IMR-90 (cell line): Measurements from ENCODE around the gene TMEM269. TPM values are rescaled to one million over a fixed set of nuclear protein-coding genes. Genes with fewer than 3 reads are reported as not detected.

Experiments
- ATAC-seq: fragments of 200-7000 bp; cut with Tn5 transposase; 2 replicates; pipeline ENCODE4 v1.9.1; 2020; ENCODE audit warnings: low read depth, mild to moderate bottlenecking, moderate library complexity
- BruUV-seq: library from RNA; stranded (reverse); fragments of 400-500 nt; replicated peaks from 2 replicates; lab custom pipeline; 2021; lab: Mats Ljungman, UMichigan
- CTCF ChIA-PET: fragments of 300-600 bp; formaldehyde crosslinking; extraction: SDS; loops from one replicate; lab custom pipeline; 2021; ENCODE audit warnings: antibody characterized with exemption; lab: Yijun Ruan, JAX
- POLR2A ChIA-PET: fragments of 300-600 bp; sonication (Branson Sonifier 250); formaldehyde crosslinking; loops from one replicate; lab custom pipeline; 2022; ENCODE audit warnings: antibody characterized with exemption; ENCODE audit not compliant: unreplicated experiment; lab: Charles Lee
- DNase-seq: peaks from one replicate; pipeline ENCODE4 v3.0.0; 2013
- H2AFZ ChIP-seq: replicated peaks from 2 replicates; pipeline ENCODE3; 2013; ENCODE audit warnings: low read length, mild to moderate bottlenecking; ENCODE audit not compliant: poor library complexity
- H2AK5ac ChIP-seq: 2 replicates; pipeline ENCODE4 v1.6.1; 2013; ENCODE audit warnings: low read depth, low read length, inconsistent platforms
- H2AK9ac ChIP-seq: replicated peaks from 2 replicates; pipeline ENCODE3; 2013; ENCODE audit warnings: mild to moderate bottlenecking, low read depth, low read length, moderate library complexity; ENCODE audit not compliant: poor library complexity
- H2BK120ac ChIP-seq: 2 replicates; pipeline ENCODE4 v1.6.1; 2013; ENCODE audit warnings: low read depth, low read length, inconsistent platforms
- H2BK15ac ChIP-seq: 3 replicates; pipeline ENCODE4 v1.6.1; 2013; ENCODE audit warnings: low read depth, low read length, inconsistent platforms
- H2BK20ac ChIP-seq: 2 replicates; pipeline ENCODE4 v1.6.1; 2013; ENCODE audit warnings: low read depth, mild to moderate bottlenecking, inconsistent platforms, low read length, moderate library complexity
- H2BK5ac ChIP-seq: 2 replicates; pipeline ENCODE4 v1.6.1; 2013; ENCODE audit warnings: mild to moderate bottlenecking, low read depth, low read length, inconsistent platforms; ENCODE audit not compliant: poor library complexity, severe bottlenecking
- H3K14ac ChIP-seq: replicated peaks from 2 replicates; pipeline ENCODE4 v1.6.1; 2013; ENCODE audit warnings: low read depth, low read length, inconsistent platforms
- H3K18ac ChIP-seq: 2 replicates; pipeline ENCODE4 v1.6.1; 2013; ENCODE audit warnings: low read depth, low read length, control low read depth
- H3K23ac ChIP-seq: 2 replicates; pipeline ENCODE4 v1.6.1; 2013; ENCODE audit warnings: low read depth, low read length, inconsistent platforms
- H3K27ac ChIP-seq: 2 replicates; pipeline ENCODE4 v1.5.1; 2013; ENCODE audit warnings: mild to moderate bottlenecking, control low read depth, low read length; ENCODE audit not compliant: insufficient read depth
- H3K27me3 ChIP-seq: 2 replicates; pipeline ENCODE4 v1.6.1; 2013; ENCODE audit warnings: low read length; ENCODE audit not compliant: control insufficient read depth, insufficient read depth
- H3K36me3 ChIP-seq: 2 replicates; pipeline ENCODE4 v1.6.1; 2013; ENCODE audit warnings: low read length, mixed read lengths; ENCODE audit not compliant: control insufficient read depth, insufficient read depth
- H3K4ac ChIP-seq: 2 replicates; pipeline ENCODE4 v1.6.1; 2013; ENCODE audit warnings: low read depth, low read length, inconsistent platforms
- H3K4me1 ChIP-seq: 2 replicates; pipeline ENCODE4 v1.6.1; 2013; ENCODE audit warnings: low read length, mixed read lengths; ENCODE audit not compliant: control insufficient read depth, insufficient read depth
- H3K4me2 ChIP-seq: 2 replicates; pipeline ENCODE4 v1.6.1; 2013; ENCODE audit warnings: low read depth, mild to moderate bottlenecking, control low read depth, low read length, moderate library complexity
- H3K4me3 ChIP-seq: 2 replicates; pipeline ENCODE4 v1.5.1; 2013; ENCODE audit warnings: low read depth, mild to moderate bottlenecking, control low read depth, low read length, moderate library complexity; ENCODE audit not compliant: insufficient read depth
- H3K56ac ChIP-seq: 2 replicates; pipeline ENCODE4 v1.6.1; 2013; ENCODE audit warnings: low read length, inconsistent platforms; ENCODE audit not compliant: insufficient read depth; ENCODE audit errors: extremely low read depth
- H3K79me1 ChIP-seq, 2 experiments: 2 replicates each; pipeline ENCODE4 v1.6.1; 2013; ENCODE audit warnings: low read length in 2 of 2, inconsistent platforms in 1 of 2, low read depth in 1 of 2
- H3K9ac ChIP-seq: 2 replicates; pipeline ENCODE4 v1.6.1; 2013; ENCODE audit warnings: low read depth, low read length, control low read depth
- H3K9me1 ChIP-seq: 2 replicates; pipeline ENCODE4 v1.6.1; 2013; ENCODE audit warnings: low read length, inconsistent platforms; ENCODE audit not compliant: insufficient read depth
- H3K9me3 ChIP-seq: 2 replicates; pipeline ENCODE4 v1.6.1; 2013; ENCODE audit warnings: low read length; ENCODE audit not compliant: control insufficient read depth, insufficient read depth
- H4K20me1 ChIP-seq: 2 replicates; pipeline ENCODE4 v1.6.1; 2013; ENCODE audit warnings: low read length, inconsistent platforms; ENCODE audit not compliant: insufficient read depth
- H4K5ac ChIP-seq: 2 replicates; pipeline ENCODE4 v1.6.1; 2013; ENCODE audit warnings: mild to moderate bottlenecking, low read depth, low read length, control low read depth
- H4K8ac ChIP-seq, 2 experiments: 2 replicates each; pipeline ENCODE4 v1.6.1; 2013; ENCODE audit warnings: low read depth in 2 of 2, low read length in 2 of 2, control low read depth in 1 of 2, inconsistent platforms in 1 of 2
- H4K91ac ChIP-seq: 2 replicates; pipeline ENCODE4 v1.6.1; 2013; ENCODE audit warnings: low read depth, low read length, inconsistent platforms; ENCODE audit not compliant: insufficient read depth
- BHLHE40 ChIP-seq: fragments of 150-350 bp; IDR thresholded peaks from 2 replicates; pipeline ENCODE4 v1.6.1; 2016; ENCODE audit warnings: mild to moderate bottlenecking, low read depth, low read length
- CEBPB ChIP-seq: IDR thresholded peaks from 2 replicates; pipeline ENCODE4 v1.6.1; 2012; ENCODE audit warnings: low read depth, low read length, improper control_type of control experiment
- CHD1 ChIP-seq: IDR thresholded peaks from 2 replicates; pipeline ENCODE4 v1.6.1; 2012; ENCODE audit warnings: low read depth, low read length, improper control_type of control experiment
- CTCF ChIP-seq: conservative IDR thresholded peaks from 2 replicates; pipeline ENCODE4 v1.5.1; 2012; ENCODE audit warnings: mild to moderate bottlenecking, low read depth, low read length, improper control_type of control experiment
- ELK1 ChIP-seq: fragments of 150-350 bp; IDR thresholded peaks from 2 replicates; pipeline ENCODE4 v1.6.1; 2016; ENCODE audit warnings: low read depth, mild to moderate bottlenecking, low read length, moderate library complexity, borderline replicate concordance
- FOS ChIP-seq: fragments of 150-350 bp; IDR thresholded peaks from 2 replicates; pipeline ENCODE4 v1.6.1; 2016; ENCODE audit warnings: low read depth, low read length
- MAFK ChIP-seq: IDR thresholded peaks from 2 replicates; pipeline ENCODE4 v1.6.1; 2012; ENCODE audit warnings: low read depth, low read length, improper control_type of control experiment
- MAZ ChIP-seq: IDR thresholded peaks from 2 replicates; pipeline ENCODE4 v1.6.1; 2012; ENCODE audit warnings: low read depth, mild to moderate bottlenecking, low read length, improper control_type of control experiment, moderate library complexity, borderline replicate concordance
- MXI1 ChIP-seq: IDR thresholded peaks from 2 replicates; pipeline ENCODE4 v1.6.1; 2012; ENCODE audit warnings: low read depth, mild to moderate bottlenecking, low read length, moderate library complexity, borderline replicate concordance
- NFE2L2 ChIP-seq: fragments of 150-350 bp; IDR thresholded peaks from 2 replicates; pipeline ENCODE4 v1.6.1; 2016; ENCODE audit warnings: low read depth, mild to moderate bottlenecking, low read length
- POLR2A ChIP-seq: IDR thresholded peaks from 2 replicates; pipeline ENCODE4 v1.6.1; 2012; ENCODE audit warnings: mild to moderate bottlenecking, low read depth, low read length
- RAD21 ChIP-seq: IDR thresholded peaks from 2 replicates; pipeline ENCODE4 v1.6.1; 2012; ENCODE audit warnings: low read length, improper control_type of control experiment
- RCOR1 ChIP-seq: IDR thresholded peaks from 2 replicates; pipeline ENCODE4 v1.6.1; 2012; ENCODE audit warnings: mild to moderate bottlenecking, low read length, improper control_type of control experiment; ENCODE audit not compliant: insufficient replicate concordance
- RFX5 ChIP-seq: IDR thresholded peaks from 2 replicates; pipeline ENCODE4 v1.8.0; 2012; ENCODE audit warnings: low read depth, mild to moderate bottlenecking, low read length, moderate library complexity
- SMC3 ChIP-seq: fragments of 150-350 bp; IDR thresholded peaks from 2 replicates; pipeline ENCODE4 v1.6.1; 2016; ENCODE audit warnings: low read depth, mild to moderate bottlenecking, antibody characterized with exemption, low read length, moderate library complexity
- USF2 ChIP-seq: fragments of 150-350 bp; IDR thresholded peaks from 2 replicates; pipeline ENCODE4 v1.6.1; 2017; ENCODE audit warnings: mild to moderate bottlenecking, antibody characterized with exemption, low read length, low read depth
- WGBS, 2 experiments: methylation state at CpG; one replicate each; pipeline versions ENCODE4 v1.1.5 to v1.1.7; 2013; ENCODE audit warnings: missing lambda C conversion rate in 2 of 2; ENCODE audit not compliant: insufficient read length in 1 of 2; ENCODE audit errors: extremely low coverage in 2 of 2; 5-methylcytosine and 5-hydroxymethylcytosine counted together
- dilution Hi-C: fragments of 300-500 bp; cut with HindIII; formaldehyde crosslinking; loops from one replicate; pipeline ENCODE4 v1.14.3; 2018; ENCODE audit warnings: low sequenced_read_pairs; ENCODE audit not compliant: unreplicated experiment
- in situ Hi-C: fragments of 300-500 bp; cut with MboI; formaldehyde crosslinking; loops from 3 replicates; pipeline ENCODE4 v1.14.3; 2019; ENCODE audit warnings: low sequenced_read_pairs, inconsistent platforms, mixed read lengths
- intact Hi-C: fragments of 100-400 bp; cut with micrococcal nuclease; formaldehyde crosslinking; loops from 2 replicates; pipeline ENCODE4 v1.10.0; 2022
- polyA plus RNA-seq, 3 experiments: library from polyadenylated mRNA; depleted of rRNA; stranded (reverse); fragments of >200 nt; gene quantifications; 2 replicates each; pipeline ENCODE4 v1.2.3, GENCODE V29; 2012; ENCODE audit warnings: low replicate concordance in 1 of 3
- total RNA-seq: library from RNA; depleted of rRNA; stranded (reverse); fragments of >200 nt; gene quantifications from 2 replicates; pipeline ENCODE4 v1.2.3, GENCODE V29; 2012

Gene TMEM269
- total and polyA plus RNA-seq, 2 of the 4 experiments (the other 2 are of a cell fraction), result not detected

- POLR2A ChIA-PET, result interaction anchor here (0.6 kb wide), 1 partner anchor 39 kb away, joined by 5 read pairs; no protein-coding TSS in a partner anchor
- Histone ChIP-seq H4K20me1 (peaks cover 32% of the 10 kb centered on the region), H3K14ac (no peak overlapping the region)
Observed at GRCh38 chr1:42761567-42761966, 23.2 kb upstream of the TMEM269 start.

More at GRCh38 chr1:42761567-42761966, 23.2 kb upstream of the TMEM269 start:
- H3K4ac ChIP-seq, result no peak overlapping the region
- intact Hi-C loops, result loop anchor here (10.0 kb wide), 1 partner anchor 427 kb away; the partner anchor contains the start of gene FOXJ3
- H3K36me3 ChIP-seq, result peaks cover 31% of the 10 kb centered on the region
- no CpG with 5 or more reads among the region's 4 CpGs for WGBS, 2 experiments
- no peaks in the 10 kb centered on the region; the same call in 1 of the 2 replicates for H3K4me1 ChIP-seq
- H3K9ac ChIP-seq, result no peak overlapping the region
- H4K8ac ChIP-seq, result no peak overlapping the region
- H2AK5ac ChIP-seq, result no peak overlapping the region
- DNase-seq (no peak), ATAC-seq (no peak)
- H2AK9ac ChIP-seq, result no peak overlapping the region
- H2AFZ ChIP-seq, result no peak overlapping the region
- no peak overlapping the region for H4K5ac ChIP-seq
- H2BK5ac ChIP-seq, result no peak overlapping the region
- H3K18ac ChIP-seq, result no peak overlapping the region
- dilution Hi-C loops, result no loop called here
- CTCF ChIA-PET, result no interaction called here
- in situ Hi-C loops, result no loop called here
- H3K9me1 ChIP-seq, result peaks cover 7% of the 10 kb centered on the region
- H3K4me3 ChIP-seq, result no peak overlapping the region
- no peaks in the 10 kb centered on the region for H3K9me3 ChIP-seq
- no TSS peak for BruUV-seq
- no peaks in the 10 kb centered on the region for H3K27me3 ChIP-seq
- H2BK20ac ChIP-seq, result no peak overlapping the region
- H2BK15ac ChIP-seq, result no peak overlapping the region
- no peak overlapping the region for H4K91ac ChIP-seq
- H3K4me2 ChIP-seq, result no peak overlapping the region
- H2BK120ac ChIP-seq, result no peak overlapping the region
- no peak overlapping the region for H3K56ac ChIP-seq
- peaks cover 21 to 34% of the 10 kb centered on the region in 2 experiments for H3K79me1 ChIP-seq
- H3K27ac ChIP-seq, result no peak overlapping the region
- no peak overlapping the region for H3K23ac ChIP-seq
- TF ChIP-seq FOS (no peak), CEBPB (no peak), CHD1 (no peak), CTCF (no peak), NFE2L2 (no peak), USF2 (no peak), RAD21 (no peak), BHLHE40 (no peak), ELK1 (no peak), POLR2A (no peak), SMC3 (no peak), RFX5 (no peak), RCOR1 (no peak), MXI1 (no peak), MAFK (no peak), MAZ (no peak)
